NCI-H345 (cell line): Measurements from ENCODE around the gene MAPKAP1.

ENCODE experiments used
- DNase-seq: peaks from one replicate; lab custom pipeline; 2025; lab: John Stamatoyannopoulos, UW

Gene MAPKAP1

DNA sequence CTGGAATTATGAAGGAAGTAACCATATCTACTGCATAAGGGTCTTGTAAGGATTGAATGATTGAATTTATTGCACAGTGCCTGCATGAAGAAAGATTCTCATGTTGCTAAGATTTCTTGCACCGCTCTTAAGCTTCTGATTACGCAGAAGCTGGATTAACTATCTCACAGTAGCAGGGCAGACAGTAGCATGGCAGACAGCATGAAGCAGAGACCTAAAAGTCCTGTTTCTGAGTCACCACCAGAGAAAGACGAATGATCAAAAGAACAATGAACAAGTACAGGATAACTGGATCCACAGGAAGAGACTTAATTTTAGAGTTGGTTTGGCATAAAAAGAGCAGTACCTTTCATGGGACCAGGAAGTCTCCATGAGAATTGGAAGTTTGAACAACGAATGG lies 142.4 kb downstream of the MAPKAP1 start:
- DNase-seq, result no peak

DNA sequence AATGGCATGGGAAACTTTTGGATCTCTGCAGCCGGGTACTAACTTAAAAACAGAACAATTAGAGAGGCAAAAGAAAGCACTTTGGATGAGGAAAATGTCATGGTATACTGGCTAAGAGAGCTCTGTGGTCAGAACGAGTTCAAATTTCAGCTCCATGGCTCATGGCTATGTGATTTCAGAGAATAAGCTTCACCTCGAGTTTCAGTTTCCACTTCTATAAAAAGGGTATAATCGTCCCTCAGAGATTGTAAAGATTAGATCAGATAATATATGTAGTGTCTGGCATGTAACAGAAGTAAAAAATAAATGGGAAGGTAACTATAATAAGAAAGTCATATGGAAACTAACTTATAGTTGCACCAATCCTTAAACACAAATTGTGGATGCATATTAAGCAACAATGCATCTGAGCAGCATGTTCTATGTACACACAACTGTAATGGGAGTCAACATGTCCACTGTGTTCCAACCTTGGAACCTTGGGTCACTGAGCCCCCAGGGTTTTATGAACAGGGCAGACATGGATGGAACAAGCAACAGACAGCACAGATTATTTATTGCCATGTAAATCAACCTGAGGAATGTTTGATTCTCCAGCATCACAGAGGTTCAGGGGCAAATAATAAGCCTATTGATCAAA lies 145.4 kb downstream of the MAPKAP1 start:
- no peak for DNase-seq

DNA sequence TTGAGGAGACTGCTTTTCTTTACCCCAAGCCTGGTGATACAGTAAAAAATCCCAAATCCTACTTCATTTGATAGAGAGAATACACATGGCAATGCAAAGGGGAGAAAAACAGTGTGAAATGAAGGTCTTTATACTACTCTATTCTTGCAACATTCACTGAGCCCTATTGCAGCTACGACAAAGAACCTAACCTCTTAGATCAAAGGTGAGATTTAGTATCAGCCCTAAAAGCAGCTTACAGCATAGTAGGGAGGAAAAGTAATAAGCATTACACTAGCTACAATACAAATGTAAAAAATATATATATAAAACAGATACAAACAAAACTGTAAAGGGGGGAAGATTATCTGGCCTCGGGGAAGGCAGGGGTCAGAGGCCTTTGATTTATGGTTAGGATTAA lies 147.1 kb downstream of the MAPKAP1 start:
- no peak for DNase-seq

DNA sequence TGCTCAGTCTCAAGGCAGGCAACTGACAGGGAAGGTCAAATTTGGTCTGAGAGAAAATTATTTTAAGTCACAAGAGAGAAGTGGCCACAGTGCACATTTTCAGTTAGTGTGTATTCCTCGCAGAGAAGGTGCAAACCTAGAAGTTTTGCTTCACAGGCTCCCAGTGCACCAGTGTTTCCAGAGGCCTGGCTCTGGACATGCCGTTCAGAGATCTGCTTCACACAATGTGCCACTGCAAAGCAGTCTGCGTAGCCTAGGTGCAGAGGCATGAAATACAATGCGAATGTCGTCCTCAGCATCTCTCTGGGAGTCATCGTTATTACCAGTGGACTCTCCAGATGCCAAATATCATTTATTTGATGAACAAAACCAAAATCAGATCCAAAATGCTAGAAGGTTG lies 147.8 kb downstream of the MAPKAP1 start:
- DNase-seq, result no peak

DNA sequence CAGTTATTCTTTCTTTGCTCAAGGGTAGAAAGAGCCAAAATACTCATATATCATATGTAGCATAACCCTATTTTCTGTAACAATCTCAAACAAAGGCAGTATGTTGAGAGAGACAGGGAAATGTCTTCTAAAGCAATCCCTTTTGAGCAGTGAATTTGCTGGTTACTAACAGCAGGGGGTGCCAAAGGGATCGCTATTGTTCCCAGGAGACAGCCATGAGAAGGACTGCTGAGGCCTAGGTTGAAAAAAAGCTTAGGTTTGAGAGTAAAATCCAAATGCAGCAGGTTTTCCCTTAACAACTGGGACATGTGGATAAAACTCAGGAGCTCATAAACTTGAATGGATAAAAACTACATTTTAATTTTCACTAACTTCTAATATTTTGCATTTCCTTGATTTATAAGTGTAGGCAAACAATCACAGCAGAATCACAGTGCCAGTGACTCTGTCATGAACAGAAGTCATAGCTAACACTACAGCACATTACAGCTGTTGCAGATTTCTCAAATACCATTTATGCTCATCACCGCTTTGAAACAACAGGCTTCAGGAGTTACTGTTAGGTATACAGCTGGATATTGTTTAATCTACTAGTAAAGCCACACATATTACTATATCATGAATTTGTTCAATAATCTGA lies 148.4 kb downstream of the MAPKAP1 start:
- DNase-seq, result peak; percentile 72

DNA sequence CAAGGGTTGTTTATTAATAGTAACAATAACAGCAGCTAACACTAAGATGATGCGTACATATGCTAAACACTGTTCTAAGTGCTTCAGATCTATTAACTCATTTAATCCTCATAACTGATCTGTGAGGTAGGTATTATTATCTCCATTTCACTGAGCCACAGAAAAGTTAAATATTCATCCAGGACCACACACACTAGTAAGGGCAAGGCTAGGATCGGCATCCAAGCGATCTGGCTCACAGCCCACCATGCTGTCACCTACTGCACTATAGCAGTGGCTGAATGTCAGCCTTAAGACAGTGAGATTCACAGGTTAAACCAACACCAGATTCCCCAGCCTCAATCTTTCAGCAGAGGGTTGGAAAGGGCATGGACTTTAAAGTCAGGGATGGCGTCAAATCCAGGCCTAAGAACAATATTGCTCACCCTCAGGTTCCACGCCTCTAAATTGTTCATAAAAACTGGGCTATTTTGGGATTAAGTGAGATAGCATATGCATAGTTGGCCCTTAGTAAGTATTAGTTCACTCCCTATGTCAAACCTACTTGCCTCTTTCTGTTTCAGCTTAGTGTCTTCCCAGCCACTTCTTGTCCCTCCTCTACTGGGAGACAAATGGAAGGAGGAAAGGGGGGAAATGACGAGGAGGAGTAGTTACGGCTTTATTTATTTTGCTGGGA lies 150.8 kb downstream of the MAPKAP1 start:
- no peak for DNase-seq

DNA sequence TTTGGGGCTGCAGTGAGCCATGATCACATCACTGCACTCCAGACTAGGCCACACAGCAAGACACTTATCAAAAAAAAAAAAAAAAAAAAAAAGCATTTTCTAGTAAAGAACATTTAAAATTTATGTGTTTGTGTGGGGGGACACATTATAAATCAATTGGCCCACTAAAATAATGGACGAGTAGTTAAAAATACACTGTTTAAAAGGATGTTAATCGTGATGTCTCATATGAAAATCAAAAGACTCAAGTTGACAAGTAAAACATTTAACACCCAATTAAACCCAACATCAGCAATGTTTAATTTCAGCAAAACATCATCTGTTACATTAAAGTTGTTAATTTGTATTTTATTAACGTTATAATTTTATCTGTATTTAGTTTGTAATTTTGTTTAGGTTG lies 152.3 kb downstream of the MAPKAP1 start:
- DNase-seq, result no peak

DNA sequence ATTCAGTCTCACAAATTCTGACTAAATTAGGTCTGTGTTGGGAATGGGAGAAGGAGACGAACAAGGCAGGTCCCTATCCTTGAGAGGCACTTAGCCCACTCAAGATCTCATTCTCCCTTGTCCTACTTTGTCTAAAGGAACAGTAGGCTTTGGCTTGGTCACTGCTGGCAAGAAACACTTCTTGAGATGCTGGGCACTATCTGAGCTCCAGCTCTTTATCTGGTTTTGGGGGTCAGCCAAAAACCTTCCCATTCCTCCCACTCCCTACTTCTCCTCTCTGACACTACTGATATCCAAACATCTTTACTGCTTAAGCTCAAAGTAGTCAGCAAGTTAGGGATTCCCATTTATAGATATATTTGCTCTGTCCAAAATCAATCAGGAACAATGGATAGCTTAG lies 155.2 kb downstream of the MAPKAP1 start:
- no peak for DNase-seq

DNA sequence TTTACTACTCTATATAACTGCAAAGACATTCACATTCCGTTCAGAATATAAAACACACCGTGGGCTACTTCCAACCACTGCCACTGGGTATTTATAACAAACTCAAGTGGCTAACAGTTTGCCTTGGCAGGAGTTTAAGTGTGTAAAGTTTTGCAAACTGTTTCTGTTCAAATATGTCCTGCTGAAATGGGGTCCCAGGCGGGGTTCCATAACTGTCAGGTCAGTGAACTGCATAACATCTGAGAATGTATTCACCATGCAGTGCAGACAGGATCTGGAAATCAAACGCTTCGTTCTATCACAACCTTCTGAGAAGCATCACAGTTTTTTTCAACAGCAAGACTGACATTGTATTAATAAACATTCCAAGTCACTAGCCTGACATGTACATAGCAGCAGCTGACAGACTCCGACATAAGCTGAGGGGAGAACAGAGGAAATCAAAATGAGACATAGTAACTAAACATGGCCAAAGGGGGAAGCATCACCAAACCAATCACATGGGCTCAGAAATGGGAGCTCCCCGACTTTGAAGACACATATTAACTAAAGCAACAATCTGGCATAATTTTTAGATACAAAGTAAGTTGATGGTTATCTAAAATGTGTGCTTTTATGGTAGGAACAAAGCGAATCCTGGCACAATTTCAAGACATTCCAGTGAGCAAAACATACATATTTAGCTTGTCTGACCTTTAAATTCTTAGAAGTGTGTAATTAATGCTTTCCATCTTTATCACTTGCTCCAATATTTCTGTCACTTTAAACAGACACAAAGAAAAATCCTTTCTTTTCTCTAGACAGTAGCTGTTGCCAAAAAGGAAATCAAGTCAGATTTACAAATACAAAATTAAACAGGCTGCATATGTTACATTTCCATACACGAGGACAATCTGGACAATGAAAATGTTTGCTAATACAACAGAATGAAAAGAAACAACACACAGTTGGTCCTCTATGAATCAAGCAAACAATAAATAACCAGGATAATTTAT lies 156.8 kb downstream of the MAPKAP1 start:
- no peak for DNase-seq

DNA sequence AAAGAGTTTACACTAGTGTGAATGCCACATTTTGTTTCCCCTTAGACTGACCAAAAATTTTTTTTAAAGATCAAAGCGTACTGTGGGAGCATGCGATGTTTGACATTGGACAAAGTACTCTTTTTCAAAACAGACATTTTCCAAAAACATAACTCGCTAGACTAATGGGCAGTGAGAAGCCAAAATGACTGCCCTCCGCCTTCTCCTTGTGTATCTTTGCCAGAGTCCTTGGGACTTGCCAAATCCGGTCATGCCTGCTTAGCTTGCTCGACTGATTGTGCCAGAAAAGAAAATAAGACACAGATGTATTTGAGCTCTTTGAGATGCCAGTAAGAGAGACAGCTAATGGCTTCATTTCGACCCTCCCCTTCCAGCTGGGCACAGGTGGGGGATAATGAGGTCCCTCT lies 157.5 kb downstream of the MAPKAP1 start:
- DNase-seq, result peak; percentile 42

DNA sequence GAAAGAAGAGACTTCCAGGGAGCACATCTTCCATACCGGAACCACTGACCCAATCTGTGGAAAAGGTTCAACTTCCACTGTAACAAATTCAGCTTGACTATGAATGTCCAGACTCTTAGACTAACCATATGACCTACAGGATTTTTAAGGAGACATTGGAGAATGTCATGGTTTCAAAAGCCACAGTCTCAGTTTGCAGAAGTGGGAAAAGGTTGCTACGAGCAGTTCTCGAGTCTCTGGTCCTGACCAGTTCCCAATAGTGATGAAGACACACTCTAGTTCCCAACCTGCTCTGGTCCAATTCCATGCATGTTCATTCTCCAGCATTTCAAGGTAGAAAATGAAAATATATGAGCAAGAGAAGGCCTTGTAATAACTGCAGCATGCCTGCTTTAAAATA lies 158.0 kb downstream of the MAPKAP1 start:
- DNase-seq, result no peak

DNA sequence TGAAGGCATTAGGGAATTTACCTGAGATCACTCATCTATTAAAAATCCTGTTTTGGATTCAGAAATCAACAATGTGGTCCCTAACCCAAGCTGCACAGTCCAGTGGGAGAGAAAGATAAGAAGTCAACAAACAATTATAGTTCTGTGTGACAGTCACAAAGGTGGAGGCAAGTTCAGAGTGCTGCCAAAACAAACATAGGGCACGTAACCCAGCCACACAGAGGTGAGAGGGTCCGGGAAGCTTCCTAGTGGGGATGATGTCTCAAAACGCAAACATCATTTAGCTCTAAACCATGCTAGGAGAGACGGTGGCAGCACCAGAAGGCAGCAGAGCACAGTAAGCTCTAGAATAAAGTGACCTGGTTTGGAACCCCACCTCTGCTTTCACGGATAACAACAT lies 158.9 kb downstream of the MAPKAP1 start:
- peak; percentile 16 for DNase-seq

DNA sequence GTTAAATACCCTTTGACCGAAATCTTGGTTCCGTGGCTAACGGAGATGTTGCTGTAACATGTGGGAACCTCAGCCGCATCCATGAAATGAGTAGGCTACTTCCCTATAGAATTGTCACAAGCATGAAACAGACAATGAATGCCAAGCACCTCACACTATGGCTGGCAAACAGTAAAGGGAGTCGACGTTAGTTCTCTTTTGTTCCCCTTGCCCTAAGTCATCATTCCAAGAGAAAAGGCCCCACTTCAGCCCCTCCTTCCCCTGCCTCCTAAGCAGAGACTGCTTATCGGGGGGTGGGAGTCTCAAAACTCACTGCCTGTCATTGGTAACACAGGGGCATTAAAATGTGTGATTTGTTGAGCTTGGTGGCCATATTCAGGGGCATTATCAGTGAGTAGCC lies 159.6 kb downstream of the MAPKAP1 start:
- DNase-seq, result peak; percentile 57

DNA sequence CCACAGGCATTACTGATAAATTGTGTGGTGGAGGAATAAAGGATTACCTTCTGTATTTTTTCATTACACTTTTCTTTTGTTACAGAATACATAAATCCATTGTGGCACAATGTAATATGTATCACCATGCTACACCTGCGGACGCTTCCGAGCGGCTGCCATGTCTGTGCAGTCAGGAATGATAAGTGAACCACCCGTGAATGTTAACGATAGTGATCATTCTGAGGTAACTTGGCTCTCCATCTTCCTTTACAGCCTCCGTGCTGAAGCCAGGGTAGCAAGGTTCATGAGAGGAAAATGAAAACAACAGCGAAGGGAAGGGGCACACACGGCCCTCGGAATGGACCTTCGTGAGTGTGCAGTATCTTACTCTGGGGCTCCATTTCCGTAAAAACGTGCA lies 161.2 kb downstream of the MAPKAP1 start:
- DNase-seq, result no peak

DNA sequence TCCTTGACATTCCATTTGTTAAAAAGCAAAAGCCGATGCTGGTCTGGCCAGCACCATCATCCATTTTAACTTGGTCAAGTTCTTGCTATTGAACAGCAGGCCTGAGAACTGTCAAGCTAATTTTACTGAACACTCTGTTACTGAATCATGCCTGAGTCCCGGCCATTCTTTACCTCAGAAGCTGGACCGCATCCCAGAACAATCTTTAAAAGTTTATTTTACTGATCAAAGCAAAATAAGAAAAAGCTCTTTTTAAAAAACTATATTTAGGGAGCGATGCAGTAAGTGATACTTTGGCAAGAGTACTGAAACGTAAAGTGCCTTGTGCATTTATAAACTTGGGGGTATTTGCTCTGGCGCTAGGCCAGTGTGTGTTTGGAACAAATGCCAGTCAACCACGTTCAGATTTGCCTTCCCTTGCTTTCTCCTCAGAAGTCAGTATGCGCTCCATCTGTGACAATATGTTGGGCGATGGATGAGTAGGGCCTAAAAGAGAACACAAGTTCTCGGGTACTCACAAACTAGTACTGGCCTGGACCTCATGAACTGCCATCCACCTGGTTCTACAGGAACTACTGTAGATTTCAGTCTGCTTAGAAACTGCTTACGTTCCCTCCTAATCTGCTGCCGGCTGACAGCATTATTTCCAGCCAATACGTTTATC lies 161.9 kb downstream of the MAPKAP1 start:
- DNase-seq, result peak; percentile 39

DNA sequence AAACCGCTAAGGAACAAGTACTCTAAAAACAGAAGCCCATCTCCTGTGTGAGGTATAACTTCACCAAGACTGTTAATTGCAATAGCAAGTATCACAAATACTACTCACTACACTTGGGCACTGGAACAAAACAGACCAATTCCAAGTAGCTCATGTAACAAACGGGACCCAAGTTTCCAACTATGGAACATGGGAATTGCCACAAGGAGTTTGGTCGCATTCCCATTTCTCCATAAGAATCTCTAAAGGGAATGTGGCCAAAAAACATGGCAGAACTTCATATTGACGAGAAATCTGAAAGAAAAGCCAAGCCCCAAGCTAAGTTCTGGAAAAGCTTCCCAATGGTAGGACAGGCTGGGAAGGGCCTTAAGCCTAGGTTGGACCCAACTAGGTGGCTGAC lies 162.5 kb downstream of the MAPKAP1 start:
- no peak for DNase-seq

DNA sequence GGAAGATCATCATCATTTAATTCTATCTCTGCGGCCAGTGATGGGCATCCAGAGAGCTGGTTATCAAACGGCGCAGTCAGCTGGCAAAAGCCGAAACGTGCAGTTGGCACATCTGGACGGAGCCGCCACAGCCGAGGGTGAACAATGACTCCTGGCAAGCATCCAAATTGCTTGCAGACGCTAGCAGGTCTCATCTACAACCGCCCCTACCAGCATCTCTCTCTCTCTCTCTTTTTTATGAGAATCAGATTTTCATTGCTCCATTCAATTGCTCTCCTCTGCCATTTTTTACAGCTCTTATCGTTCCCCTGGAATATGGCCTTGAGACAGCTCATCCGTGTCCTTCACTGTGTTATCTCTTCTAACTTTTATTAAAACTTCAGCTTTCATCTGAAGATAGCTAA lies 165.2 kb downstream of the MAPKAP1 start:
- DNase-seq, result peak; percentile 93

DNA sequence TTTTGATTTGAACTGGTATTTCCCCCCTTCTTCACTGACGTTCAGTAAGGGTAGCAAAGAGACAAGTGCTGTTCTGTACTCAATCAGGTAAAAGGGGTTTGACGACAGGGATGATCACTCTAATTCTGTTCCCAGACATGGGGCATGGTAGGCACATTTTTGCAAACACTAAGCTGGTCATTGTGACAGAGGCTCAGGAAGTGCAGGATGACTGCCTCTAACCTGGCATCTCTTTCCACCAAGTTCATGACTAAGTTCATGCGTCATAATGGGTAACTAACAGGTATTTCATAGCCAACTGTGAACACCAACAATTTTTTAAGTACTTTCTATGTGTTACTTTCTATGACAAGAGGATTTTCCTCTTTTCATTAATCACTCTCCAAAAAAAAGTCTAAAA lies 166.5 kb downstream of the MAPKAP1 start:
- no peak for DNase-seq

DNA sequence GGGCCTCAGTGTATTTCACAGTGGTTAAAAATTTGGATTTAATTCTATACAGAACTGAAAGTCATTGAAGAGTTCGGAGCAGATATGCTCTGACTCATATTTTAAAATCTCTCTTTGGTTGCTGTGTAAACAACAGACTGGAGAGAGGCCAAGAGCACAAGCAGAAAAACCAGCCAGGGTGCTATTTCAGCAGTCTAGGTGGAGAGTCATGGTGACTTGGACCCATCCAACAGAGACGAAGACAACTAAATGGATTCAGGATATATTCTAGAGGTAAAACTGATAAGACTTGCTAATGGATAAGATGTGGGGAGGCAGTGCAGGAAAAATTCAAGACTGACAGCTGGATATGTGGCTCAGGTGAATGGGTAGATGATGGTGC lies 168.9 kb downstream of the MAPKAP1 start:
- peak; percentile 84 for DNase-seq

DNA sequence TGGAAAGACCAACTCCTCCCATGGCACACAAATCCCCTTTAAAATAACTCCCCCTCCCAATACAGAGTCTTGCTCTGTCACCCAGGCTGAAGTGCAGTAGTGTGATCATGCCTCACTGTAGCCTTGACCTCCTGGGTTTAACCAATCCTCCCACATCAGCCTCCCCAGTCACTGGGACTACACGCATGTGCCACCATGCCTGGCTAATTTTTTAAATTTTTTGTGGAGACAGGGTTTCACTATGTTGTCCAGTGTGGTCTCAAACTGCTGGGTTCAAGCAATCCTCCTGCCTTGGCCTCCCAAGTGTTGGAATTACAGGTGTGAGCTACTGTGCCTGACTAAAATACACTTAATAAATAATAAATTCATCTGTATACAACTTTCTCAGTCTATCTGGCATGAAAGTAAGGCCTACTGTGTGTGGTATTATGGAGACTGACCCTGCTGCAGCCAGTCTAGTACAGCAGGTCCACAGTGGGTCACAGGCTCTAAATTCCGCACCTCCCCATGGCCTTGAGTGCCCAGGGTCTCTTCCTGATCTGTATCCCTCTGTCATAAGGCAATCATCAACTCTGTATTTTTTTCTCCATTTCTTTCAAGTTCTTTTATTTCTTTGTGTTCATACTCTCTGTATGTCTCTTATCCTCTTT lies 169.4 kb downstream of the MAPKAP1 start:
- no peak for DNase-seq

DNA sequence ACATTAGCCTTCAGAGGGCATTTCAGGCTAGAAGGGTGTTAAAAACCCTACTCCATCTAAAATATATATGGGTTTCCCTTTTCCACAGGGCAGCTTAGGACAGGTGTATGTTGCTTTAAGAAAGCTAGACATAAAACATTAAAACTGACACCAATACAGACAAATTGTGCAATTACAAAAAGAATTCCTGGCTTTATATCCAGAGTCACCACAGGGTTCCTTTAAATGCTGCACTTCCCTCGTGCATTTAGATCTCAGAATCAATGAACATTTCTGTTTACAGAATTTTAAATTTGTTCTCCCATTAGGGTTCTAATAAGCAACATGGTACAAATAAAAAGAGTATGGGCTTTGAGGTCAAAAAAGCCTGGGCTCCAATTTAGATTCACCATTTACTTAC lies 170.2 kb downstream of the MAPKAP1 start:
- no peak for DNase-seq
